ENCODE data around the gene CGREF1. TPM values are rescaled to one million over a fixed set of nuclear protein-coding genes. Genes with fewer than 3 reads are reported as not detected.

The CGREF1 gene
- total and polyA plus RNA-seq, 4 donors = 0.55 to 0.89 (median 0.69) TPM

GRCh38 chr2:27091746-27092695 lies 26.9 kb downstream of the CGREF1 start:
- Histone ChIP-seq H3K4me1 (ENCODE audit: control insufficient read depth in 5 of 5, insufficient read depth in 5 of 5, low read length in 5 of 5) (peaks cover 0 to 15% (median 7%) of the 10 kb centered on the region in 5 donors), H3K27ac (ENCODE audit: low read depth in 1 of 2, low read length in 1 of 2) (no peak overlapping the region), H3K9me3 (ENCODE audit: control insufficient read depth in 4 of 4, insufficient read depth in 3 of 4, low read length in 3 of 4) (no peaks in the 10 kb centered on the region), H3K4me3 (no peak overlapping the region), H3K36me3 (ENCODE audit: control insufficient read depth in 4 of 4, insufficient read depth in 4 of 4, low read length in 4 of 4) (peaks cover 0 to 4% (median 0%) of the 10 kb centered on the region in 4 donors), H3K27me3 (ENCODE audit: control insufficient read depth in 3 of 3, insufficient read depth in 3 of 3, low read length in 2 of 3) (no peaks in the 10 kb centered on the region), H3K9ac (ENCODE audit: insufficient read depth in 1 of 2, low read length in 2 of 2) (no peak overlapping the region)
- DNase-seq (no peak), ATAC-seq (ENCODE audit: insufficient read depth, low FRiP score) (no peak)
- no peak for TF ChIP-seq CTCF (IDR thresholded peaks at IDR 0.05; ENCODE audit: control extremely low read depth, extremely low read depth)
- WGBS, 2 donors = 79 to 87% methylated on average over 23 to 25 of the region's 25 CpGs

GRCh38 chr2:27089111-27089954 lies 29.6 kb downstream of the CGREF1 start:
- Histone ChIP-seq H3K27me3 (ENCODE audit: control insufficient read depth in 3 of 3, insufficient read depth in 3 of 3, low read length in 2 of 3) (no peaks in the 10 kb centered on the region), H3K36me3 (ENCODE audit: control insufficient read depth in 4 of 4, insufficient read depth in 4 of 4, low read length in 4 of 4) (peaks cover 0 to 14% (median 4%) of the 10 kb centered on the region in 4 donors), H3K4me3 (no peak overlapping the region), H3K27ac (ENCODE audit: low read depth in 1 of 2, low read length in 1 of 2) (no peak overlapping the region), H3K9ac (ENCODE audit: insufficient read depth in 1 of 2, low read length in 2 of 2) (no peak overlapping the region), H3K4me1 (ENCODE audit: control insufficient read depth in 5 of 5, insufficient read depth in 5 of 5, low read length in 5 of 5) (peaks cover 0 to 23% (median 0%) of the 10 kb centered on the region in 5 donors), H3K9me3 (ENCODE audit: control insufficient read depth in 4 of 4, insufficient read depth in 3 of 4, low read length in 3 of 4) (no peaks in the 10 kb centered on the region)
- DNase-seq (no peak), ATAC-seq (ENCODE audit: insufficient read depth, low FRiP score) (no peak)
- 94% methylated on average over 14 of the region's 14 CpGs for WGBS, 2 donors
- no peak for TF ChIP-seq CTCF (IDR thresholded peaks at IDR 0.05; ENCODE audit: control extremely low read depth, extremely low read depth)

GRCh38 chr2:27088634-27089033 lies 30.3 kb downstream of the CGREF1 start:
- H3K36me3 ChIP-seq (ENCODE audit: control insufficient read depth in 4 of 4, insufficient read depth in 4 of 4, low read length in 4 of 4) = peaks cover 0 to 21% (median 6%) of the 10 kb centered on the region in 4 donors
- TF ChIP-seq CTCF (IDR thresholded peaks at IDR 0.05; ENCODE audit: control extremely low read depth, extremely low read depth) = no peak
- H3K4me3 ChIP-seq = no peak overlapping the region
- ATAC-seq (ENCODE audit: insufficient read depth, low FRiP score) (no peak), DNase-seq (no peak)
- H3K9me3 ChIP-seq (ENCODE audit: control insufficient read depth in 4 of 4, insufficient read depth in 3 of 4, low read length in 3 of 4) = no peaks in the 10 kb centered on the region
- H3K9ac ChIP-seq (ENCODE audit: insufficient read depth in 1 of 2, low read length in 2 of 2) = no peak overlapping the region
- peaks cover 0 to 27% (median 0%) of the 10 kb centered on the region in 5 donors for H3K4me1 ChIP-seq (ENCODE audit: control insufficient read depth in 5 of 5, insufficient read depth in 5 of 5, low read length in 5 of 5)
- H3K27me3 ChIP-seq (ENCODE audit: control insufficient read depth in 3 of 3, insufficient read depth in 3 of 3, low read length in 2 of 3) = no peaks in the 10 kb centered on the region
- H3K27ac ChIP-seq (ENCODE audit: low read depth in 1 of 2, low read length in 1 of 2) = no peak overlapping the region
- WGBS, 2 donors = 92 to 94% methylated on average over 6 of the region's 6 CpGs

Data from lung (tissue), 12 donors.